ENCODE measurements around the gene RCBTB1.

GRCh38 chr13:49629196-49629938 lies 44.0 kb upstream of the RCBTB1 start:
- TF ChIP-seq NFRKB (IDR thresholded peaks at IDR 0.05), result no peak
- no peak for TF ChIP-seq TARDBP (IDR thresholded peaks at IDR 0.05)
- no peak for TF ChIP-seq HDGF (IDR thresholded peaks at IDR 0.05; ENCODE audit: borderline replicate concordance)
- TF ChIP-seq LEF1 (IDR thresholded peaks at IDR 0.05; ENCODE audit: borderline replicate concordance), result no peak
- no peak for TF ChIP-seq FOXA1 (IDR thresholded peaks at IDR 0.05)
- TF ChIP-seq PKNOX1 (IDR thresholded peaks at IDR 0.05), result no peak
- no peak for TF ChIP-seq ZNF384 (IDR thresholded peaks at IDR 0.05)
- TF ChIP-seq SP1 (IDR thresholded peaks at IDR 0.05), result no peak
